NCI-H146 treated with DMSO at 0.1 percent for 48 hours (cell line): ENCODE results near the gene POMGNT1.
"Not testable (repeated sequence)": the region's sequence is repeated elsewhere in the genome, so short reads cannot be mapped to it uniquely, and the experiment has no call there.

Experiments used
- DNase-seq: peaks from one replicate; lab custom pipeline; 2025; ENCODE audit not compliant: unreplicated experiment; lab: John Stamatoyannopoulos, UW

The POMGNT1 gene

GRCh38 chr1:46197964-46198811 lies at the start of gene POMGNT1:
Gene POMGNT1 (minus strand): TSS chr1:46198434. CDS start chr1:46197821, 613 bp downstream.
- peak; percentile 24 for DNase-seq

DNA sequence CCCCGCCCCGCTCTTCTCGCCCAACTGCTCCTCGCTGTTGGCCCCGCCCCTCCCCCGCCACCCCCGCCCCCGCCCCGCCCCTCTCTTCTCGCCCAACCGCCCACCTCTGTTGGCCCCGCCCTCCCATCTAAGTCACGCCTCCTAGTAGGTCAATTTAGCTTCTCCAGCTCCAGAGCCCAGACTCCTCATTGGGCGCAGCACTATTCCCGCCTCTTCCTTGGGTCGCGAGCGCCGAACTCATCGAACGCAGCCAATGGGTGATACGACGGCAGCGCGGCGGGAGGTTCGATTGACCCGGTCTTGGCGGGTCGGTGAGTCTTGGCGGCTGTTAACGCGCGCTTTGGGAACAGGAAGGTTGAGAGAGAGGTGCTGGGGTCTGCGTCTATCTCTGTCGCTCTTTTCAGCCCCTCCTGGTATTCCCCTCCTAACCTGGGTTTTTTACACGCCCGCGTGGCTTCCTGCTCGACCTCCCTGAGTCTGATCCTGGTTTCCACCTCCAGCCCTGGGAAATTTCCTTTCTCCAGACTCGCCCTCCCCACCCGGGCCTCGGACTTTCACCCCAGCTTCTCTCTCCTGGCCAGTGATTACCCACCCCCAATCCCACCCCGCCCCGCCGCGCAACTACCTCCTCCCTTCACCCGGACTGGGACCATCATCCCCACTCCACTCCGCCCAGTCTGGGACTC lies 49.3 kb upstream of the POMGNT1 start, which contains the start of gene RAD54L:
TSS of gene RAD54L (plus strand) at position 328 of the 686 bp plus-strand sequence. CDS start 643 bp downstream, outside the sequence.
- peak; percentile 95 for DNase-seq

DNA sequence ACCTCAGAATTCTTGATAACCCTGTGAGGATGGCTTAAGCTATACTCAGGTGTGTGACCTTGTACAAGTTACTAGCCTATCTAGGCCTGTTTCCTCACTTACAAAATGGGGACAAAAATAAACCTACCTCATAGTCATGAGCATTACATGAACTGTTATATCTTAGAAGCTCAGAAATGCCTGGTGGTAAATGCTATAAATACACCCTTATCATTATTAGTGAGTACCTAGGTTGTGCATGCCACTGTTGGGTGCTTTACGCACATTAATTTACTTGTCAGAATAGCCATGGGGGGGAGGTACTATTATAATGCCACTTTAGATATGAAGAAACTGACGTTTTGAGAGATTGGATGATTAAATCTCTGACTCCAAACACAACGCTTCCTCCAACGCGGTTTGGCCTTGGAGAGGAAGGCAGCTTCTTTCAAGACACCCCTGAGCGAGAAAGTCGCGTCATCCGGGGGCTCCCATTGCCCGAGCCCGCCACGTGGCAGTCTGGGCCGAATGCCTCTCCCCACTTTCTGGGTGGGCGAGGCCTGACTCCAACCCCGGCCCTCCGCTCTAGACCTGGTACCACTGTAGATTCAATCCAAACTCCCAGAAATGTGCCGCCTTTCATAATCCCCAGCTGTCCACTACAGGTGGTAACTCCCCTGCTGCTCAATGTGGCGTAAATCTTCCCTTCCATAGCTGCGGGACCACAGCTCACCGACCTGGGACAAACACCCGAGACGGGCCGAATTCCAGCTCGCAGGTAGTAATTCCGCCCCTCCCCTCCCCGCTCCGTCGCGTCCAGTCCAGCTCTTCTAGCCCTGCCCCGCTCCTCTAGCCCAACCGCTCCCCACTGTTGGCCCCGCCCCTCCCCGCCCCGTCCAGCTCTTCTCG lies 48.6 kb upstream of the POMGNT1 start:
- DNase-seq: peak; percentile 95

DNA sequence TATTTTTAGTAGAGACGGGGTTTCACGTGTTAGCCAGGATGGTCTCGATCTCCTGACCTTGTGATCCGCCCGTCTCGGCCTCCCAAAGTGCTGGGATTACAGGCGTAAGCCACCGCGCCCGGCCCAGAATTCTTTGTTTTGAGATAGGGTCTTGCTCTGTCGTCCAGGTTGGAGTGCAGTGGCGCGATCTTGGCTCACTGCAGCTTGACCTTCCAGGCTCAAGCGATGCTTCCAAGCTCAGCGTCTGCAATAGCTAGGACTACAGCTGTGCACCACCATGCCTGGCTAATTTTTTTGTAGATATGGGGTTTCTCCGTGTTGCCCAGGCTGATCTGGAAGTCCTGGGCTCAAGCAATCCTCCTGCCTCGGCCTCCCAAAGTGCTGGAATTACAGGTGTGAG lies 47.9 kb upstream of the POMGNT1 start:
- not testable (repeated sequence) for DNase-seq

- DNase-seq: no peak
Measured at GRCh38 chr1:46244656-46245371, 46.6 kb upstream of the POMGNT1 start.

DNA sequence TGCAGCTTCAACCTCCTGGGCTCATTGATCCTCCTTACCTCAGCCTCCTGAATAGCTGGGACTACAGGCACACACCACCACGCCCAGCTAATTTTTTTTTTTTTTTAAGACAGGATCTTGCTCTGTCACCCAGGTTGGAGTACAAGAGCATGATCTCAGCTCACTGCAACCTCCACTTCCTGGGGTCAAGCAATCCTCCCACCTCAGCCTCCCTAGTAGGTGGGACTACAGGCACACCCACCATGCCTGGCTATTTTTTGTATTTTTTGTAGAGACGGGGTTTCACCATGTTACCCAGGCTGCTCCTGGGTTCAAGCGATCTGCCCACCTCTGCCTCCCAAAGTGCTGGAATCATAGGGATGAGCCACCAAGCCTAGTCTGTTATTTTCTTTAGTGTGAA lies 45.6 kb upstream of the POMGNT1 start:
- DNase-seq: not testable (repeated sequence)

DNA sequence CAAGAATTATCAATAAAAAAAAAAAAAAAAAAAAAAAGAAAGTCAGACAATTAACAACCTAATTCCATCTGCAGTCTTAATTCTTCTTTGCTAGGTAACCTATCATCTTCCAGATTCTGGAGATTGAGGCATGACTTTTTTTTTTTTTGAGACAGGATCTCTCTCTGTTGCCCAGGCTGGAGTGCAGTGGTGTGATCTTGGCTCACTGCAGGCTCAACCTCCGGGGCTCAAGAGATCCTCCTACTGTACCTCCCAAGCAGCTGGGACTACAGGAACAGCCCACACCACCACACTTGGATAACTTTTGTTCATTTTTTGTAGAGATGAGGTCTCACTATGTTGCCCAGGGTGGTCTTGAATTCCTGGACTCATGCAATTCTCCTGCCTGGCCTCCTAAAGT lies 44.7 kb upstream of the POMGNT1 start:
- no peak for DNase-seq

DNA sequence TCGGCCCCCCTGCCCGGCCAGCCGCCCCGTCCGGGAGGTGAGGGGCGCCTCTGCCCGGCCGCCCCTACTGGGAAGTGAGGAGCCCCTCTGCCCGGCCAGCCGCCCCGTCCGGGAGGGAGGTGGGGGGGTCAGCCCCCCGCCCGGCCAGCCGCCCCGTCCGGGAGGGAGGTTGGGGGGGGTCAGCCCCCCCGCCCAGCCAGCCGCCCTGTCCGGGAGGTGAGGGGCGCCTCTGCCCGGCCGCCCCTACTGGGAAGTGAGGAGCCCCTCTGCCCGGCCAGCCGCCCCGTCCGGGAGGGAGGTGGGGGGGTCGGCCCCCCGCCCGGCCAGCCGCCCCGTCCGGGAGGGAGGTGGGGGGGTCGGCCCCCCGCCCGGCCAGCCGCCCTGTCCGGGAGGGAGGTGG lies 43.5 kb upstream of the POMGNT1 start:
- not testable (repeated sequence) for DNase-seq

- DNase-seq: not testable (repeated sequence)
Measured at GRCh38 chr1:46238865-46239264, 40.6 kb upstream of the POMGNT1 start.

DNA sequence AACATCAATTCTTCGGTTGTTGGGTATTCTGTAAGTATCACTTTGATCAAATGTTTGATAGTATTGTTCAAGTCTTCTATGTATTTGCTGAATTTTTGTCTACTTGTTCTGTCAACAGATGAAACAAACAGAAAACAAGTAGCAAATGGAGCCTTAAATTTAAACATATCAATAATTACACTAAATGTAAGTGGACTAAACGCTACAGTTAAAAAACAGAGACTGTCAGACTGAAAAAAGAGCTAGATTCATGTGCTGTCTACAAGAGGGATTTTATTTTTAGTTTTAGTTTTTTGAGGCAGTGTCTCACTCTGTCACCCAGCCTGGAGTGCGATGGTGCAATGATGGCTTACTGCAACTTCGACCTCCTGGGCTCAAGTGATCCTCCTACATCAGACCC lies 38.6 kb upstream of the POMGNT1 start:
- no peak for DNase-seq

DNA sequence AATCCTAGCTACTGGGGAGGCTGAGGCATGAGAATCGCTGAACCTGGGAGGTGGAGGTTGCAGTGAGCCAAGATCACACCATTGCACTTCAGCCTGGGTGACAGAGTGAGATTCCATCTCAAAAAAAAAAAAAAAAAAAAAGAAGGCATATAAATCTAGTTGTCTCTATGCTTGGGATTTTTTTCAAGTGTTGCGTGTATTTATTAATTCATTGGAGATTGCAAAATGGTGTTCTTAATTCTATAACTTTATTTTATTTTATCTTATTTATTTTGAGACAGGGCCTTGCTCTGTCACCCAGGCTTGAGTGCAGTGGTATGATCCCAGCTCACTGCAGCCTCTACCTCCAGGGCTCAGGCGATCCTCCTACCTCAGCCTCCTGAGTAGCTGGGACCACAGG lies 33.0 kb upstream of the POMGNT1 start:
- not testable (repeated sequence) for DNase-seq

- no peak for DNase-seq
Measured at GRCh38 chr1:46224966-46225365, 26.7 kb upstream of the POMGNT1 start.

- peak; percentile 69 for DNase-seq
Measured at GRCh38 chr1:46223472-46223943, 25.3 kb upstream of the POMGNT1 start.

- DNase-seq: not testable (repeated sequence)
Measured at GRCh38 chr1:46223055-46223454, 24.8 kb upstream of the POMGNT1 start.

GRCh38 chr1:46221749-46222148 lies 23.5 kb upstream of the POMGNT1 start:
- no peak for DNase-seq

- no peak for DNase-seq
Measured at GRCh38 chr1:46220808-46221207, 22.6 kb upstream of the POMGNT1 start.

- no peak for DNase-seq
Measured at GRCh38 chr1:46219551-46220520, 21.6 kb upstream of the POMGNT1 start.

- DNase-seq: no peak
Measured at GRCh38 chr1:46218443-46218842, 20.2 kb upstream of the POMGNT1 start.

GRCh38 chr1:46215504-46215903 lies 17.3 kb upstream of the POMGNT1 start:
- no peak for DNase-seq
